Endothelial cell of umbilical vein (primary cell): ENCODE measurements around the gene SCN5A. TPM values are rescaled to one million over a fixed set of nuclear protein-coding genes. Genes with fewer than 3 reads are reported as not detected.

Experiments
- BruUV-seq: library from RNA; stranded (reverse); fragments of 400-500 nt; replicated peaks from 2 replicates; lab custom pipeline; 2021; lab: Mats Ljungman, UMichigan
- CTCF ChIA-PET: fragments of 300-600, 350-600 bp; sonication (Branson Sonifier 250); formaldehyde crosslinking; loops from one replicate; lab custom pipeline; 2021; ENCODE audit warnings: antibody characterized with exemption, inconsistent platforms; lab: Charles Lee
- POLR2A ChIA-PET: fragments of 300-600, 350-600 bp; sonication (Branson Sonifier 250); formaldehyde crosslinking; loops from one replicate; lab custom pipeline; 2021; ENCODE audit warnings: antibody characterized with exemption, inconsistent platforms; lab: Charles Lee
- DNase-seq: peaks from one replicate; pipeline ENCODE4 v3.0.0-alpha.2; 2011; ENCODE audit warnings: low read depth, low spot score
- FAIRE-seq: peaks from 2 replicates; lab custom pipeline; 2011; peaks lifted over from hg19 to GRCh38; lab: Jason Lieb, UNC
- H2AFZ ChIP-seq: 2 replicates; pipeline ENCODE4 v1.6.0; 2012; ENCODE audit warnings: low read depth, low read length, control low read depth, inconsistent platforms
- H3K27ac ChIP-seq: 2 replicates; pipeline ENCODE4 v1.5.1; 2011; ENCODE audit warnings: low read depth, mild to moderate bottlenecking, control low read depth, low read length, moderate library complexity; ENCODE audit not compliant: insufficient read depth
- H3K27me3 ChIP-seq, 2 experiments: 2 replicates each; pipeline versions ENCODE4 v1.6.0 to v1.6.1; 2011; ENCODE audit warnings: low read length in 2 of 2, mixed read lengths in 1 of 2; ENCODE audit not compliant: control insufficient read depth in 2 of 2, insufficient read depth in 2 of 2
- H3K36me3 ChIP-seq, 2 experiments: 2 replicates in 1 of 2; 3 replicates in 1 of 2; pipeline ENCODE4 v1.5.1; 2011; ENCODE audit warnings: low read length in 2 of 2, mild to moderate bottlenecking in 1 of 2, moderate library complexity in 1 of 2; ENCODE audit not compliant: control insufficient read depth in 2 of 2, insufficient read depth in 2 of 2; ENCODE audit errors: extremely low read depth in 1 of 2
- H3K4me1 ChIP-seq: 3 replicates; pipeline ENCODE4 v1.5.1; 2011; ENCODE audit warnings: mild to moderate bottlenecking, low read length; ENCODE audit not compliant: control insufficient read depth, insufficient read depth; ENCODE audit errors: extremely low read depth
- H3K4me2 ChIP-seq: 2 replicates; pipeline ENCODE4 v1.6.1; 2011; ENCODE audit warnings: low read length, control low read depth, mixed read lengths; ENCODE audit not compliant: insufficient read depth
- H3K4me3 ChIP-seq, 3 experiments: fragments of 200-600 bp in 1 of 3; sonication (generic), shearing (Covaris generic) in 1 of 3; replicated peaks in 1 of 3; 2 replicates each; pipeline ENCODE4 v1.5.1; 2011 to 2016; ENCODE audit warnings: control low read depth in 3 of 3, low read length in 3 of 3, mild to moderate bottlenecking in 2 of 3, inconsistent platforms in 1 of 3, low read depth in 1 of 3, moderate library complexity in 1 of 3; ENCODE audit not compliant: insufficient read depth in 1 of 3
- H3K79me2 ChIP-seq: 2 replicates; pipeline ENCODE4 v1.6.0; 2012; ENCODE audit warnings: low read length, inconsistent platforms; ENCODE audit not compliant: control insufficient read depth, insufficient read depth
- H3K9ac ChIP-seq: replicated peaks from 2 replicates; pipeline ENCODE3; 2011; ENCODE audit warnings: low read length, control low read depth; ENCODE audit not compliant: insufficient read depth; ENCODE audit errors: extremely low read depth
- H3K9me1 ChIP-seq: replicated peaks from 3 replicates; pipeline ENCODE4 v1.6.0; 2011; ENCODE audit warnings: mild to moderate bottlenecking, low read length; ENCODE audit not compliant: control insufficient read depth, insufficient read depth; ENCODE audit errors: extremely low read depth
- H3K9me3 ChIP-seq: replicated peaks from 2 replicates; pipeline ENCODE4 v1.5.1; 2012; ENCODE audit warnings: low read length, inconsistent platforms; ENCODE audit not compliant: control insufficient read depth, insufficient read depth
- H4K20me1 ChIP-seq: replicated peaks from 2 replicates; pipeline ENCODE3; 2011; ENCODE audit warnings: mild to moderate bottlenecking, low read length; ENCODE audit not compliant: control insufficient read depth, insufficient read depth; ENCODE audit errors: extremely low read depth
- CTCF ChIP-seq, 2 donors: IDR thresholded peaks; 1 replicate in 1 of 2; 2 replicates in 1 of 2; pipeline ENCODE4 v1.5.1; 2011; ENCODE audit warnings: low read length in 2 of 2, mild to moderate bottlenecking in 2 of 2, moderate library complexity in 2 of 2, control low read depth in 1 of 2, inconsistent platforms in 1 of 2, low read depth in 1 of 2; ENCODE audit not compliant: insufficient read depth in 1 of 2; ENCODE audit errors: extremely low read depth in 1 of 2
- EZH2 ChIP-seq: IDR thresholded peaks from 2 replicates; pipeline ENCODE4 v1.6.1; 2012; ENCODE audit warnings: borderline replicate concordance, low read depth, mild to moderate bottlenecking, moderate library complexity, low read length, inconsistent platforms; ENCODE audit not compliant: severe bottlenecking
- FOS ChIP-seq: IDR thresholded peaks from 2 replicates; pipeline ENCODE4 v1.6.1; 2011; ENCODE audit warnings: mild to moderate bottlenecking, low read length, moderate library complexity, borderline replicate concordance; ENCODE audit not compliant: insufficient read depth
- GATA2 ChIP-seq: IDR thresholded peaks from 2 replicates; pipeline ENCODE4 v1.7.0; 2011; ENCODE audit warnings: low read depth, mild to moderate bottlenecking, moderate library complexity, mixed read lengths, low read length; ENCODE audit not compliant: insufficient read length, insufficient read depth
- JUN ChIP-seq: IDR thresholded peaks from 2 replicates; pipeline ENCODE4 v1.6.1; 2011; ENCODE audit warnings: borderline replicate concordance, low read depth; ENCODE audit not compliant: insufficient read length, insufficient read depth
- MAX ChIP-seq: IDR thresholded peaks from 2 replicates; pipeline ENCODE4 v1.6.1; 2011; ENCODE audit not compliant: insufficient read depth, insufficient read length
- MYC ChIP-seq: IDR thresholded peaks from one replicate; pipeline ENCODE4 v1.6.1; 2011; ENCODE audit warnings: mild to moderate bottlenecking, low read depth, low read length
- POLR2A ChIP-seq: IDR thresholded peaks from 2 replicates; pipeline ENCODE4 v1.6.1; 2012; ENCODE audit warnings: low read depth, mild to moderate bottlenecking, control low read depth, low read length
- POLR2AphosphoS5 ChIP-seq: IDR thresholded peaks from 2 replicates; pipeline ENCODE4 v1.6.1; 2012; ENCODE audit warnings: low read depth, mild to moderate bottlenecking, control low read depth, low read length, moderate library complexity; ENCODE audit not compliant: insufficient read depth
- dilution Hi-C: fragments of 300-500 bp; cut with MboI; formaldehyde crosslinking; loops from one replicate; pipeline ENCODE4 v1.15.0; 2019; ENCODE audit warnings: low sequenced_read_pairs; ENCODE audit not compliant: extremely low pct_ligation_motif_present
- intact Hi-C: fragments of 100-400 bp; cut with micrococcal nuclease; formaldehyde crosslinking; loops from one replicate; pipeline ENCODE4 v1.10.0; 2022
- polyA plus RNA-seq, 4 experiments: library from polyadenylated mRNA; depleted of rRNA in 3 of 4; stranded (reverse) in 3 of 4; unstranded in 1 of 4; fragments of >200 nt; gene quantifications; 2 replicates each; pipeline versions ENCODE4 v1.2.1 to v1.2.3, GENCODE V29; 2011 to 2012; ENCODE audit warnings: missing spikeins in 1 of 4
- total RNA-seq: library from RNA; stranded (reverse); gene quantifications from 2 replicates; pipeline ENCODE4 v1.2.3, GENCODE V29; 2021

Gene SCN5A
- total and polyA plus RNA-seq, 2 donors (not counting 3 experiments of a cell fraction or from before 2014, with no cell fraction given): 2.7 to 20.0 TPM

GRCh38 chr3:38620236-38620635, 29.3 kb downstream of the SCN5A start:
- Histone ChIP-seq H3K79me2 (no peaks in the 10 kb centered on the region), H3K27me3 (no peaks in the 10 kb centered on the region), H4K20me1 (no peaks in the 10 kb centered on the region), H3K4me3 (no peak overlapping the region), H3K9me3 (no peaks in the 10 kb centered on the region), H3K9ac (no peak overlapping the region), H2AFZ (no peak overlapping the region), H3K9me1 (no peaks in the 10 kb centered on the region), H3K4me1 (no peaks in the 10 kb centered on the region), H3K36me3 (no peaks in the 10 kb centered on the region), H3K27ac (no peak overlapping the region), H3K4me2 (no peak overlapping the region)
- ChIA-PET CTCF (interaction anchor here (1.2 kb wide), 1 partner anchor 99 kb away, joined by 4 read pairs; no protein-coding TSS in a partner anchor), POLR2A (no interaction called here)
- no peak for DNase-seq
- intact Hi-C loops (no loop called here), dilution Hi-C loops (no loop called here)
- no peak for TF ChIP-seq POLR2AphosphoS5
- no peak for TF ChIP-seq MAX
- TF ChIP-seq POLR2A: no peak
- TF ChIP-seq EZH2: no peak
- TF ChIP-seq JUN: no peak
- TF ChIP-seq FOS: no peak
- no peak for TF ChIP-seq CTCF (IDR thresholded peaks at IDR 0.05; ENCODE audit: extremely low read depth in 1 of 2, insufficient read depth in 1 of 2, low read depth in 1 of 2, low read length in 2 of 2)
- no peak for TF ChIP-seq MYC
- no peak for TF ChIP-seq GATA2
- BruUV-seq: no TSS peak
- FAIRE-seq: no peak
